ENCODE results near the gene PI4KA. TPM values are rescaled to one million over a fixed set of nuclear protein-coding genes. Genes with fewer than 3 reads are reported as not detected.
A peak's percentile ranks its signal among the peaks of the same experiment; 100 is the strongest.

PI4KA gene
- total and polyA plus RNA-seq, 2 of the 13 experiments (the other 11 are each of a cell fraction or from before 2014, with no cell fraction given): 27.4 to 56.4 TPM

DNA sequence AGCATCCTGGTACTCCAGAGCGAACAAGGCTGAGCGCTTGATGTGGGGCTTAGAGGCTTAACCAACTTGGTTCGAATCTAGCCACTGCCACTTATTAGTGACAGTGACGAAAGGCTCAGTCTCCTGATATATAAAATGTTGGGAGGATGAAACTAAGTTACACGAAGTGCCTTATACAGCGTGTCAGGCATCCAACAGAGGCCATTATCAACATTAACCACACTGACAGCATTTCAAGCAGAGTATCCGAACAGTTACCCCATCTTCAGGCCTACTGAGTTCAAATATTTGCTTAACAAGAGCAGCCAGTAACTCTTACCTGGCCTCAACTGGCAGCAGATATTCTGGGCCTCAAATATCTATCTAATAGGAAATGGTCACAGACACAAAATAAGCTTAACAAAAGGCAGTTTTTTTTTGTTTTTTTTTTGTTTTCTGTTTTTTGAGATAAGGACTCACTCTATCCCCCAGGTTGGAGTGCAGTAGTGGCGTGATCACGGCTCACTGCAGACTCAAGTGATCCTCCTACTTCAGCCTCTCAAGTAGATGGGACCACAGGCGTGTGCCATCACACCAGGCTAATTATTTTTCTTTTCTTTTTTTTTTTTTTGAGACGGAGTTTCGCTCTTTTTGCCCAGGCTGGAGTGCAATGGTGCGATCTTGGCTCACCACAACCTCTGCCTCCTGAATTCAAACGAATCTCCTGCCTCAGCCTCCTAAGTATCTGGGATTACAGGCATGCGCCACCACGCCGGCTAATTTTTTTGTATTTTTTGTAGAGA lies 81.8 kb downstream of the PI4KA start (continued):
- TF ChIP-seq, protein P1, sequence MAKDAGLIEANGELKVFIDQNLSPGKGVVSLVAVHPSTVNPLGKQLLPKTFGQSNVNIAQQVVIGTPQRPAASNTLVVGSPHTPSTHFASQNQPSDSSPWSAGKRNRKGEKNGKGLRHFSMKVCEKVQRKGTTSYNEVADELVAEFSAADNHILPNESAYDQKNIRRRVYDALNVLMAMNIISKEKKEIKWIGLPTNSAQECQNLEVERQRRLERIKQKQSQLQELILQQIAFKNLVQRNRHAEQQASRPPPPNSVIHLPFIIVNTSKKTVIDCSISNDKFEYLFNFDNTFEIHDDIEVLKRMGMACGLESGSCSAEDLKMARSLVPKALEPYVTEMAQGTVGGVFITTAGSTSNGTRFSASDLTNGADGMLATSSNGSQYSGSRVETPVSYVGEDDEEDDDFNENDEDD (CRISPR knock-in tag; IDR thresholded peaks at IDR 0.05; ENCODE audit: borderline replicate concordance): 0 out of 2 replicates have a peak, but pooled peaks have one; percentile 11
- TF ChIP-seq ELF3 (CRISPR knock-in tag; IDR thresholded peaks at IDR 0.05) (peak; percentile 48; the same call in 1 of the 2 replicates), SOX5 (CRISPR knock-in tag; IDR thresholded peaks at IDR 0.05; ENCODE audit: borderline replicate concordance) (peak; percentile 41; the same call in 1 of the 2 replicates), STAG1 (CRISPR knock-in tag; IDR thresholded peaks at IDR 0.05) (0 out of 2 replicates have a peak, but pooled peaks have one; percentile 6), KMT2B (CRISPR knock-in tag; IDR thresholded peaks at IDR 0.05) (no peak), KDM4B (CRISPR knock-in tag; IDR thresholded peaks at IDR 0.05) (0 out of 2 replicates have a peak, but pooled peaks have one; percentile 52), MTF2 (CRISPR knock-in tag; IDR thresholded peaks at IDR 0.05; ENCODE audit: borderline replicate concordance) (no peak), ZFY (CRISPR knock-in tag; IDR thresholded peaks at IDR 0.05) (peak; percentile 65), NR2F1 (CRISPR knock-in tag; IDR thresholded peaks at IDR 0.05) (no peak), RXRA (CRISPR knock-in tag; IDR thresholded peaks at IDR 0.05) (no peak), KDM3A (CRISPR knock-in tag; IDR thresholded peaks at IDR 0.05; ENCODE audit: low read depth) (no peak), ZNF33A (CRISPR knock-in tag; IDR thresholded peaks at IDR 0.05; ENCODE audit: borderline replicate concordance) (no peak), CEBPB (IDR thresholded peaks at IDR 0.05; ENCODE audit: borderline replicate concordance, low read depth, low read length) (peak; percentile 60; the same call in 1 of the 2 replicates), ZNF891 (CRISPR knock-in tag; IDR thresholded peaks at IDR 0.05) (no peak), FOXO1 (CRISPR knock-in tag; IDR thresholded peaks at IDR 0.05) (peak; percentile 48; the same call in 1 of the 2 replicates), HNF4A (CRISPR knock-in tag; IDR thresholded peaks at IDR 0.05) (0 out of 2 replicates have a peak, but pooled peaks have one; percentile 30), ZNF292 (CRISPR knock-in tag; IDR thresholded peaks at IDR 0.05; ENCODE audit: borderline replicate concordance, low read depth) (peak; percentile 28; the same call in 1 of the 2 replicates), TBX2 (CRISPR knock-in tag; IDR thresholded peaks at IDR 0.05; ENCODE audit: borderline replicate concordance) (peak; percentile 25; the same call in 1 of the 2 replicates)
- TF ChIP-seq, protein P2, sequence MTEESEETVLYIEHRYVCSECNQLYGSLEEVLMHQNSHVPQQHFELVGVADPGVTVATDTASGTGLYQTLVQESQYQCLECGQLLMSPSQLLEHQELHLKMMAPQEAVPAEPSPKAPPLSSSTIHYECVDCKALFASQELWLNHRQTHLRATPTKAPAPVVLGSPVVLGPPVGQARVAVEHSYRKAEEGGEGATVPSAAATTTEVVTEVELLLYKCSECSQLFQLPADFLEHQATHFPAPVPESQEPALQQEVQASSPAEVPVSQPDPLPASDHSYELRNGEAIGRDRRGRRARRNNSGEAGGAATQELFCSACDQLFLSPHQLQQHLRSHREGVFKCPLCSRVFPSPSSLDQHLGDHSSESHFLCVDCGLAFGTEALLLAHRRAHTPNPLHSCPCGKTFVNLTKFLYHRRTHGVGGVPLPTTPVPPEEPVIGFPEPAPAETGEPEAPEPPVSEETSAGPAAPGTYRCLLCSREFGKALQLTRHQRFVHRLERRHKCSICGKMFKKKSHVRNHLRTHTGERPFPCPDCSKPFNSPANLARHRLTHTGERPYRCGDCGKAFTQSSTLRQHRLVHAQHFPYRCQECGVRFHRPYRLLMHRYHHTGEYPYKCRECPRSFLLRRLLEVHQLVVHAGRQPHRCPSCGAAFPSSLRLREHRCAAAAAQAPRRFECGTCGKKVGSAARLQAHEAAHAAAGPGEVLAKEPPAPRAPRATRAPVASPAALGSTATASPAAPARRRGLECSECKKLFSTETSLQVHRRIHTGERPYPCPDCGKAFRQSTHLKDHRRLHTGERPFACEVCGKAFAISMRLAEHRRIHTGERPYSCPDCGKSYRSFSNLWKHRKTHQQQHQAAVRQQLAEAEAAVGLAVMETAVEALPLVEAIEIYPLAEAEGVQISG (CRISPR knock-in tag; IDR thresholded peaks at IDR 0.05): 0 out of 2 replicates have a peak, but pooled peaks have one; percentile 22
- TF ChIP-seq, protein P3, sequence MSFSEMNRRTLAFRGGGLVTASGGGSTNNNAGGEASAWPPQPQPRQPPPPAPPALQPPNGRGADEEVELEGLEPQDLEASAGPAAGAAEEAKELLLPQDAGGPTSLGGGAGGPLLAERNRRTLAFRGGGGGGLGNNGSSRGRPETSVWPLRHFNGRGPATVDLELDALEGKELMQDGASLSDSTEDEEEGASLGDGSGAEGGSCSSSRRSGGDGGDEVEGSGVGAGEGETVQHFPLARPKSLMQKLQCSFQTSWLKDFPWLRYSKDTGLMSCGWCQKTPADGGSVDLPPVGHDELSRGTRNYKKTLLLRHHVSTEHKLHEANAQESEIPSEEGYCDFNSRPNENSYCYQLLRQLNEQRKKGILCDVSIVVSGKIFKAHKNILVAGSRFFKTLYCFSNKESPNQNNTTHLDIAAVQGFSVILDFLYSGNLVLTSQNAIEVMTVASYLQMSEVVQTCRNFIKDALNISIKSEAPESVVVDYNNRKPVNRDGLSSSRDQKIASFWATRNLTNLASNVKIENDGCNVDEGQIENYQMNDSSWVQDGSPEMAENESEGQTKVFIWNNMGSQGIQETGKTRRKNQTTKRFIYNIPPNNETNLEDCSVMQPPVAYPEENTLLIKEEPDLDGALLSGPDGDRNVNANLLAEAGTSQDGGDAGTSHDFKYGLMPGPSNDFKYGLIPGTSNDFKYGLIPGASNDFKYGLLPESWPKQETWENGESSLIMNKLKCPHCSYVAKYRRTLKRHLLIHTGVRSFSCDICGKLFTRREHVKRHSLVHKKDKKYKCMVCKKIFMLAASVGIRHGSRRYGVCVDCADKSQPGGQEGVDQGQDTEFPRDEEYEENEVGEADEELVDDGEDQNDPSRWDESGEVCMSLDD (CRISPR knock-in tag; IDR thresholded peaks at IDR 0.05; ENCODE audit: borderline replicate concordance): 0 out of 2 replicates have a peak, but pooled peaks have one; percentile 56

Measured in HepG2 (cell line).